ENCODE results near the gene FTO. TPM values are rescaled to one million over a fixed set of nuclear protein-coding genes. Genes with fewer than 3 reads are reported as not detected.

FTO gene
- total RNA-seq, 4 donors from 2014 or later, result 125 to 182 (median 164) TPM

- H3K36me3 ChIP-seq, result no peaks in the 10 kb centered on the region
- TF ChIP-seq CTCF (IDR thresholded peaks at IDR 0.05) (no peak), POLR2A (IDR thresholded peaks at IDR 0.05) (no peak)
- no peaks in the 10 kb centered on the region for H3K27me3 ChIP-seq
- H3K4me1 ChIP-seq, result peaks cover under 1 to 5% of the 10 kb centered on the region in 2 donors
- no peaks in the 10 kb centered on the region for H3K9me3 ChIP-seq
- intact Hi-C loops (cut with DNase I), result no loop called here
- DNase-seq, result no peak
- 60 to 67% methylated on average over 3 of the region's 3 CpGs for WGBS, 2 donors
- no peak overlapping the region for H3K27ac ChIP-seq
- H3K4me3 ChIP-seq (replicated peaks in 1 of 3), result no peak overlapping the region
Measured at GRCh38 chr16:53985861-53986260, 281.9 kb downstream of the FTO start.

- Histone ChIP-seq H3K27me3 (no peaks in the 10 kb centered on the region), H3K27ac (no peak overlapping the region), H3K9me3 (no peaks in the 10 kb centered on the region), H3K36me3 (no peaks in the 10 kb centered on the region), H3K4me3 (replicated peaks in 1 of 3) (no peak overlapping the region), H3K4me1 (peaks cover 10 to 13% of the 10 kb centered on the region in 2 donors)
- 95 to 96% methylated on average over 5 of the region's 5 CpGs for WGBS, 2 donors
- no peak for DNase-seq
- intact Hi-C loops (cut with DNase I), result no loop called here
- TF ChIP-seq POLR2A (IDR thresholded peaks at IDR 0.05) (no peak), CTCF (IDR thresholded peaks at IDR 0.05) (no peak)
Measured at GRCh38 chr16:53986793-53987192, 282.8 kb downstream of the FTO start.

GRCh38 chr16:53988136-53988535 lies 284.2 kb downstream of the FTO start:
- TF ChIP-seq CTCF (IDR thresholded peaks at IDR 0.05), result no peak
- TF ChIP-seq POLR2A (IDR thresholded peaks at IDR 0.05), result no peak
- no peaks in the 10 kb centered on the region for H3K9me3 ChIP-seq
- no peak for DNase-seq
- no peaks in the 10 kb centered on the region for H3K27me3 ChIP-seq
- WGBS, 2 donors, result 76 to 91% methylated on average over 2 of the region's 2 CpGs
- H3K4me3 ChIP-seq (replicated peaks in 1 of 3), result no peak overlapping the region
- peaks cover 18 to 23% of the 10 kb centered on the region in 2 donors for H3K4me1 ChIP-seq
- intact Hi-C loops (cut with DNase I), result no loop called here
- no peaks in the 10 kb centered on the region for H3K36me3 ChIP-seq
- no peak overlapping the region for H3K27ac ChIP-seq

GRCh38 chr16:53989597-53989996 lies 285.6 kb downstream of the FTO start:
- WGBS, 2 donors, result 69 to 87% methylated on average over 3 of the region's 3 CpGs
- no peak for TF ChIP-seq POLR2A (IDR thresholded peaks at IDR 0.05)
- no peak for TF ChIP-seq CTCF (IDR thresholded peaks at IDR 0.05)

GRCh38 chr16:53991754-53992378 lies 287.9 kb downstream of the FTO start:
- H3K27ac ChIP-seq, result peak overlapping the region; percentile 34 to 47 (median 42)
- no peak overlapping the region for H3K4me3 ChIP-seq (replicated peaks in 1 of 3)
- peak; percentile 69 to 72 for DNase-seq
- no peaks in the 10 kb centered on the region for H3K27me3 ChIP-seq
- H3K4me1 ChIP-seq, result peaks cover 18 to 32% of the 10 kb centered on the region in 2 donors
- 35 to 44% methylated on average over 8 of the region's 8 CpGs for WGBS, 2 donors
- TF ChIP-seq POLR2A (IDR thresholded peaks at IDR 0.05), result no peak
- TF ChIP-seq CTCF (IDR thresholded peaks at IDR 0.05), result no peak
- intact Hi-C loops (cut with DNase I), result no loop called here
- no peaks in the 10 kb centered on the region for H3K9me3 ChIP-seq
- no peaks in the 10 kb centered on the region for H3K36me3 ChIP-seq

More at GRCh38 chr16:53989597-53989996, 285.6 kb downstream of the FTO start:
- intact Hi-C loops (cut with DNase I), result no loop called here
- Histone ChIP-seq H3K36me3 (no peaks in the 10 kb centered on the region), H3K27ac (no peak overlapping the region), H3K4me1 (peaks cover 18 to 32% of the 10 kb centered on the region in 2 donors), H3K27me3 (no peaks in the 10 kb centered on the region), H3K9me3 (no peaks in the 10 kb centered on the region), H3K4me3 (replicated peaks in 1 of 3) (no peak overlapping the region)
- no peak for DNase-seq

Data from thyroid gland (tissue), 4 donors.